Measurements from ENCODE around the gene DSG3.

GRCh38 chr18:31436825-31437224 is 10.7 kb upstream of the DSG3 start:
- TF ChIP-seq CTCF (IDR thresholded peaks at IDR 0.05): peak in 1 of 7 experiments; percentile 26
- TF ChIP-seq POLR2A (IDR thresholded peaks at IDR 0.05): no peak
